ENCODE measurements around the gene STX19.

Gene STX19

GRCh38 chr3:94012185-94012584, 16.2 kb downstream of the STX19 start:
- TF ChIP-seq, protein P1, sequence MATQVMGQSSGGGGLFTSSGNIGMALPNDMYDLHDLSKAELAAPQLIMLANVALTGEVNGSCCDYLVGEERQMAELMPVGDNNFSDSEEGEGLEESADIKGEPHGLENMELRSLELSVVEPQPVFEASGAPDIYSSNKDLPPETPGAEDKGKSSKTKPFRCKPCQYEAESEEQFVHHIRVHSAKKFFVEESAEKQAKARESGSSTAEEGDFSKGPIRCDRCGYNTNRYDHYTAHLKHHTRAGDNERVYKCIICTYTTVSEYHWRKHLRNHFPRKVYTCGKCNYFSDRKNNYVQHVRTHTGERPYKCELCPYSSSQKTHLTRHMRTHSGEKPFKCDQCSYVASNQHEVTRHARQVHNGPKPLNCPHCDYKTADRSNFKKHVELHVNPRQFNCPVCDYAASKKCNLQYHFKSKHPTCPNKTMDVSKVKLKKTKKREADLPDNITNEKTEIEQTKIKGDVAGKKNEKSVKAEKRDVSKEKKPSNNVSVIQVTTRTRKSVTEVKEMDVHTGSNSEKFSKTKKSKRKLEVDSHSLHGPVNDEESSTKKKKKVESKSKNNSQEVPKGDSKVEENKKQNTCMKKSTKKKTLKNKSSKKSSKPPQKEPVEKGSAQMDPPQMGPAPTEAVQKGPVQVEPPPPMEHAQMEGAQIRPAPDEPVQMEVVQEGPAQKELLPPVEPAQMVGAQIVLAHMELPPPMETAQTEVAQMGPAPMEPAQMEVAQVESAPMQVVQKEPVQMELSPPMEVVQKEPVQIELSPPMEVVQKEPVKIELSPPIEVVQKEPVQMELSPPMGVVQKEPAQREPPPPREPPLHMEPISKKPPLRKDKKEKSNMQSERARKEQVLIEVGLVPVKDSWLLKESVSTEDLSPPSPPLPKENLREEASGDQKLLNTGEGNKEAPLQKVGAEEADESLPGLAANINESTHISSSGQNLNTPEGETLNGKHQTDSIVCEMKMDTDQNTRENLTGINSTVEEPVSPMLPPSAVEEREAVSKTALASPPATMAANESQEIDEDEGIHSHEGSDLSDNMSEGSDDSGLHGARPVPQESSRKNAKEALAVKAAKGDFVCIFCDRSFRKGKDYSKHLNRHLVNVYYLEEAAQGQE (IDR thresholded peaks at IDR 0.05; ENCODE audit: insufficient read depth in 1 of 2, low read depth in 2 of 2, low read length in 2 of 2), result no peak
- no peak for TF ChIP-seq SIN3A (IDR thresholded peaks at IDR 0.05; ENCODE audit: borderline replicate concordance, insufficient read depth, low read length)
- TF ChIP-seq FOXP2 (optimal IDR thresholded peaks at IDR 0.05; ENCODE audit: borderline replicate concordance, extremely low read depth, extremely low read length, insufficient read depth), result no peak
- TF ChIP-seq POLR2AphosphoS5 (IDR thresholded peaks at IDR 0.05; ENCODE audit: low read depth, low read length), result no peak
- TF ChIP-seq TAF1 (IDR thresholded peaks at IDR 0.05; ENCODE audit: borderline replicate concordance, insufficient read depth, low read length), result no peak

GRCh38 chr3:94011233-94011711, 17.1 kb downstream of the STX19 start:
- TF ChIP-seq TAF1 (IDR thresholded peaks at IDR 0.05; ENCODE audit: borderline replicate concordance, insufficient read depth, low read length), result no peak
- TF ChIP-seq FOXP2 (optimal IDR thresholded peaks at IDR 0.05; ENCODE audit: borderline replicate concordance, extremely low read depth, extremely low read length, insufficient read depth), result no peak
- TF ChIP-seq POLR2AphosphoS5 (IDR thresholded peaks at IDR 0.05; ENCODE audit: low read depth, low read length), result no peak
- no peak for TF ChIP-seq SIN3A (IDR thresholded peaks at IDR 0.05; ENCODE audit: borderline replicate concordance, insufficient read depth, low read length)
- TF ChIP-seq, protein P1 (IDR thresholded peaks at IDR 0.05; ENCODE audit: insufficient read depth in 1 of 2, low read depth in 2 of 2, low read length in 2 of 2), result no peak

- TF ChIP-seq SIN3A (IDR thresholded peaks at IDR 0.05; ENCODE audit: borderline replicate concordance, insufficient read depth, low read length), result no peak
- no peak for TF ChIP-seq POLR2AphosphoS5 (IDR thresholded peaks at IDR 0.05; ENCODE audit: low read depth, low read length)
These were observed 18.8 kb downstream of the STX19 start for GRCh38 chr3:94009608-94010007.

DNA sequence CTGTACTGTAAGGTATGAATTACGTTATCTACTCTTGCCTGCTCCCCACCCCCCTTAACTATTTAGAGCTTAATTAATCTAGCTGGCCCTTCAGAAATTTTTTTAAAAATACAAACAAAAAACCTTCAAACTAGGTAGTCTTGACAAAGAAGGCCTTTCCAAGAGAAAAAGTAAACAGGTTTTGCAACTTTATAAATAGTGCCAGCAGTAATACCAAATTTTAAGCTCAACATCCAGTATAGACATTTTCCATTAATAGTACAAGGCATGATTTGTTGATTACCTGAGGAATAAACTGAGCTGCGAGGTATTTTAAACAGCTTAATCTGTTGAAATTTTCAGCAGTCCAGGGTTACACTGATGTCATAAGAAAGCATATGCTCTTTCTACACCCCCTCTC, 20.1 kb downstream of the STX19 start:
- TF ChIP-seq POLR2AphosphoS5 (IDR thresholded peaks at IDR 0.05; ENCODE audit: low read depth, low read length) (no peak), TAF1 (IDR thresholded peaks at IDR 0.05; ENCODE audit: borderline replicate concordance, insufficient read depth, low read length) (no peak), FOXP2 (optimal IDR thresholded peaks at IDR 0.05; ENCODE audit: borderline replicate concordance, extremely low read depth, extremely low read length, insufficient read depth) (no peak), SIN3A (IDR thresholded peaks at IDR 0.05; ENCODE audit: borderline replicate concordance, insufficient read depth, low read length) (no peak)
- TF ChIP-seq, protein P1 (IDR thresholded peaks at IDR 0.05; ENCODE audit: insufficient read depth in 1 of 2, low read depth in 2 of 2, low read length in 2 of 2), result no peak

DNA sequence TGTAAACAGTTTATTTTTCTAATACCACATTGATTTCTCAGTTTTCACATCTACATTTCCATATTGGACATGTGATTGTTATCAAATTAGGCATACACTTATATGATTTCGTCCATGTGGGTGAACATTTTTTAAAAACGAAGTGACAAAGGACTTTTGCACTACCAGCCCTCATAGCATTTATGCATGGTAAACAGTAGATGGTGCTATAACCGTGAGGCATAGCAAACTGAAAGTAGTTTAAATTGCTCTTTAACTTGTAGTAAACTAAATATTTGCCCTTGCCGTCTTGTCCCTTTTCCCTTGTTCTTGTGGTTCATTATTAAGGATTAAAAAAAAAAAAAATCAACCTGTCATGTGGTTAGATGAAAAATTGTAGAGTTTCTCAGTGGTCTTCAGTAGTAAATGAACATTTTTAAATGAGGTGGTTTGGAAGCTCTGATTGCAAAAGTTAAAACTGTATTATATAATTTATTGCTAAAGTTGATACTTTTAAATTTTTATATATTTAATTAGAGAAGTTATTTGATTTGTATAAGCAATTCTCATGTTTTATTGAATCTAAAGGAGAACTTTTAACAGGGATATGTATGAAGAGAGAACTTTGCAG, 24.0 kb downstream of the STX19 start:
- TF ChIP-seq POLR2AphosphoS5 (IDR thresholded peaks at IDR 0.05; ENCODE audit: low read depth, low read length) (no peak), TAF1 (IDR thresholded peaks at IDR 0.05; ENCODE audit: borderline replicate concordance, insufficient read depth, low read length) (no peak), FOXP2 (optimal IDR thresholded peaks at IDR 0.05; ENCODE audit: borderline replicate concordance, extremely low read depth, extremely low read length, insufficient read depth) (no peak), SIN3A (IDR thresholded peaks at IDR 0.05; ENCODE audit: borderline replicate concordance, insufficient read depth, low read length) (no peak)
- TF ChIP-seq, protein P1 (IDR thresholded peaks at IDR 0.05; ENCODE audit: insufficient read depth in 1 of 2, low read depth in 2 of 2, low read length in 2 of 2), result no peak
